GM18507 (cell line): ENCODE results near the gene HNRNPH1.

ENCODE experiments used
- DNase-seq: peaks from one replicate; pipeline ENCODE4 v3.0.0; 2011; ENCODE audit warnings: low read depth; ENCODE audit not compliant: insufficient read length; ENCODE audit errors: extremely low spot score
- FAIRE-seq: peaks from 2 replicates; lab custom pipeline; 2011; peaks lifted over from hg19 to GRCh38; lab: Jason Lieb, UNC

The HNRNPH1 gene

DNA sequence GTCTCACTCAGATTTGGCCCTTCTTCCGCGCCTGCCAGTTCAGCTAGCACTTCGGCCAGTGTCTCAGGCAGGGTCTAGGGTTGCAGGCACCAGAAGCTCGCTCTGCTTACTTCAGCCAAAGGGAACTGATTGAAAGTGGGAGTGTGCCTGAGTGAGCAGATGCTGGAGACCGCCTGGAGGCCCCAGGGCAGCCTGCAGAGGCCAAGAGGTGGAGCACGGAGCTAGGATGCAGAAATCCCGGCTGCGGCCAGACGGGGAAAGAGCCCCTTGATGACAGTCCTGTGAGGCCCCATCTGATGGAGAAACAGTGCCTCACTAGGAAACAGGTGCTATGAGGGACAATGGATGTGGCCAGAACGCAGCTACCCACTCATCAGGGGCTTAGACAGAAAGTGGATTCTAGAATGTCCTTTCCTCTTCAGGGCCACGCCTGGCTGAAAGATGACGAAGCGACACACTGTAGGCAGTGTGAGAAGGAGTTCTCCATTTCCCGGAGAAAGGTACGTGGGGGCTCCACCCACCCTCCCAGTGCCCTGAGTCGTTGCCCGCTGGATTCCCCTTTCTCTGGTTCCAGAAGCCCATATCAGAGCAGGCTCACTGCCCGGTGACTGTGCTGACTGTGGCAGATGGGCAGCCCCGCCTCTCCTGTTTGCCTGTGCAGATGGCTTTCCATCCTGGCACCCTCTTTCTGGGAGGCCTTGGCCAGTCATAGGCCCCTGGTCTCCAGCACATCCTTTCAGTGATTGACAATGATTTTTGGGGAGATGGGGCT lies 16.1 kb downstream of the HNRNPH1 start:
- DNase-seq, result no peak
- FAIRE-seq, result no peak

GRCh38 chr5:179606910-179607159 lies 16.6 kb downstream of the HNRNPH1 start:
- DNase-seq (no peak), FAIRE-seq (no peak)

DNA sequence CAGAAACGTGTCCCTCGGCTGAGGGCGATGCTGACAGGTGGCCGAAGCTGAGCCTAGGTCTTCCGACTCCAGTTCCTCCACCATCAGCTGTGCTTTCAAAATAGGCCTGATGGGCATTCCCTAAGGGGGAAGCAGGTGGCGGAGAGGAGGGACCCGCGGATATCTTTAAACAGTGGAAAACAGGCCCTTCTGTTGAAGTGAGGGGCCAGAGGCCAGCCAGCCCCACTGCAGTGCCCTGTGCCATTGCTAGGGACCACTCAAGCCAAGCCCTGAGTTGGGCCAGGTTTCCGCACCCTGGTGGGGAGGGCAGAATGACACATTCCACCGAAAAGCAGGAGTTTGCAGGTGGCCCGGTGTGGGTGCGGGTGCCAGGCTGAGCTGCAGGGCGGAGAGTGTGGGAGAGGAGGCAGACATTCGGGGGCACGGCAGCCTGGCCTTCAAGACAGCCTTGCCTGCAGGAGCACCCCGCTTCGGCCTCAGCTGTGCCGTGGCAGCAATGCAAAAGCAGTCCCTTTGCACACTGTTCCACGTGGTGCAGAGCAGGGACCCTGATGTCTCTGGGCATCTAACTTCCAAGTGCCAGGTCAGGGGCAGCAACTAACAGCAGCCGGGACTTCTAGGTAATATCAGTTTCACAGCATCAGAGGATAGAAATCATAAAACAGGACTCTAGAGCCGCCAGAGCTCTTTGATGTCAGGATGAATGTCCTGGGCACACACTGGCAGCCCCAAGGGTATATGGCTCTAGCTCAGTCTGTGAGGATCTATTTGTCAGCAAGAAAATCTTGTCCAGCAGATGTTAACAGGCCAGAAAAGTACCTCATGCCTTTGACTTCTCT lies 17.2 kb downstream of the HNRNPH1 start:
- no peak for DNase-seq
- FAIRE-seq, result no peak

- no peak for DNase-seq
- no peak for FAIRE-seq
These were observed 18.2 kb downstream of the HNRNPH1 start for GRCh38 chr5:179605026-179605833.

DNA sequence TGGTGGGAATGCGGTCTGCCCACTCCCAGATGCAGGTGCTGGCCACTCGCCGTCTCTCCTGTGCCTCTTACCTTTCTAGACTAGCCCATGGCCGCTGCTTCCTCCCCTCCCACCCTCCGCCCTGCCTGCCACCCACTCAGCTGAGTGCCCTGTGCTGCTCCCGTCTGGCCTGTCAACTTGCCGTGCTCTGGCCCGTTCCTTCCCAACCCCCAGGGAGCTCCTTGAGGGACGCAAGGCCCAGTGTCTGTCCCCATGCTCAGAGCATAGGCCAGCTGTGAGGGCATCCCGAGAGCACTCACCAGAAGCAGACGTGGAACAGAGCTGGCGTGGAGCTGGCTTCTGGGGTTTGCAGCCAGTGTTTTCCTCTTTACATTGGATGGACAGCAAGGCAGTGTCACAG lies 20.2 kb downstream of the HNRNPH1 start:
- FAIRE-seq (no peak), DNase-seq (no peak)

DNA sequence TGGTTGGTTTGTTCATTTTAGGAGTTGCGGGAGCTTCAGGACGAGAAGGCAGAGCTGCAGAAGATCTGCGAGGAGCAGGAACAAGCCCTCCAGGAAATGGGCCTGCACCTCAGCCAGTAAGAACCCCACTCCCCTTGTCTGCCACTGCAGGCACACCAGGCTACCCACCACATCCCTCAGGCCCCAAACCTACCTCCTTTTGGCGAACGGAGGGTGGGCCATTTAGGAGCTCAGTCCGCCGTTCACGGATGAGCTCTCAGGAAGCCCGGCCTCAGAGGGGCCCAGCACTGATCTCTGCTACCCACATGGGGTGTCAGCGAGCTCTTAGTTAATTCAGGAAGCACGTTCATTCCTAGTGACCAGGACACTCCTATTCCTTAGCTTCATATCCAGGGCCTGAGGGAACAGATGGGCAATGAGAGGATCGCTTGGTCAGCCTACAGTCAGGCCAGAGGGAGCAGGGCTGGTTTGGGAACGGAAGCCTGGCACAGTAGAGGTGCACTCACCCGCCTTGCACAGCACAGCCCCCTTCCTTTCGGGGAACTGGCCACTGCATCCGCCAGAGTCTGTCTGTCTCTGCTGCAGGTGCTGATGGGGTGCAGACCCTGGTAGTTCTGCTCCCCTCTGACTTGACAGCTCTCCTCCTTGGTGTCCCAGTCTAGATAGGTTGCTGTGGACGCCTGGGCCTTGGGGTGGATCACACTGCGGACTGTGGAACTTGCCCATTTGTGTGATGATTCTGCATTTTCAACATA lies 21.4 kb downstream of the HNRNPH1 start:
- DNase-seq, result no peak
- FAIRE-seq, result no peak

DNA sequence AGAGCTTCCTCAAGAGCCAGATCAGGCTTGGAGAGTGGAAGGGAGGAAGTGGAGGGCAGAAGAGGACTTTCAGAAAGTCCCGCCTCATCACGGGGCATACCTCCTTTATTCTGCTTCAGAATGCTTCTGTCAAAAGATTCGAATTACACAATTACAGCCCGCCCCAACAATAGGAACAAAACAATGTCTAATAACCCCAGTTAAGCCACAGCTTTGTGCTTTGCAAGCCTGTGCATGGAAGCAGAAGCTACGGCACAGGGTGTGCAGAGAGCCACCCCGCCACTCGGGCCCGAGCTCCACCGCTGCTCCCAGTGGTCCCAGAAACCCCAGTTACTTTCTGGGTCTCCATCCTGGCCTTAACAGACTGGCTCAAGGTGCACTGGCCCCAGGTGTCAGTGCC lies 23.5 kb downstream of the HNRNPH1 start:
- FAIRE-seq, result no peak
- DNase-seq, result no peak

DNA sequence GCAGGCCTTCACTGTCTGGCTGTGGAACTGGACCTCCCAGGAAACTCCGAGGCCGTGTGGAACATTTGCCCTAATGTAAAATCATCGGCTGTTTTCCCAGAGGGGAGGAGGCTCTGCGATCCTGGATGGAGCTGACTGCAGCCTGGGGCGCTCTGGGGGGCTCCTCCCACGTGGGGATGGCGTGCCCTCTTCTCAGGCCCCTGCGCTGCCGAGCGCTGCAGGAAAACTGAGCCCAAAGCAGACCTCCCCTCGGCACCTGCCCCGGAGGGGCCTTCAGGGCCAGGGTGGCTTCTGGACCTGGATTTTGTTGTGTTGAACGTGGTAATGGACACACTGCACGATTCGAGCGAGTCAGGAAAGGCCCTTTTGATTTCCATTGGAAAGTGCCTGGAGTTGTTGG lies 23.9 kb downstream of the HNRNPH1 start:
- no peak for DNase-seq

GRCh38 chr5:179599100-179599499 lies 24.4 kb downstream of the HNRNPH1 start:
- FAIRE-seq (no peak), DNase-seq (no peak)

More for the DNA sequence above, 23.9 kb downstream of the HNRNPH1 start:
- no peak for FAIRE-seq

DNA sequence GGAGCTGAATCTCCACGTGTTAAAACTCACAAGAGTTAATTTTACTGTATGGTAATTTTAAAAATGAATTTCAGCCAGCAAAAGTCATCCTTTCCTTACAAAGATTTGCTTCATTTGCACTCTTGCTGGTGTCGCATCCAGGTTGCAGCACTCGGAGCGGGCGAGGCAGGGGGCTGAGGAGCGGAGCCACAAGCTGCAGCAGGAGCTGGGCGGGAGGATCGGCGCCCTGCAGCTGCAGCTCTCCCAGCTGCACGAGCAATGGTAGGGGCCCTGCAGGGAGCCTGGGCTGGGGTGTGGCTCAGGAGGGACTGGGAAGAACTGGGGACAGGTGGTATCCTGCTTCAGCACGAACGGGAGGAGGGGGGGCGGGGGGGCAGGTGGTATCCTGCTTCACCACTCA lies 27.1 kb downstream of the HNRNPH1 start:
- DNase-seq, result no peak
- no peak for FAIRE-seq

DNA sequence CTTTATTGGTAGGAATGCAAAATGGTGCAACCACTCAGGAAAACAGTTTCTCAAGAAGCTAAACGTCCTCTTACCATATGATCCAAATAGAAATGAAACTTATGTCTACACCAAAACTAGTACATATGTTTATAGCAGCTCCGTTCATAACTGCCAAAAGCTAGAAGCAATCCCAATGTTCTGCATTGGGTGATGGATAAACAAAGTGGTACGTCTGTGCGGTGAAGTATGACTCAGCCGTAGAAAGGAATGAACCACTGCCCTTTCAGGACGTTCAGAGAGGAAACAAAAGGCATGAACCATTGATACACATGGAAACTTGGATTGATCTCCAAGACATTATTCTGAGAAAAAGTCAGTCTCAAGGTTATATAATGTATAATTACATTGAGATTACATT lies 27.6 kb downstream of the HNRNPH1 start:
- no peak for FAIRE-seq

GRCh38 chr5:179588166-179588565 lies 35.3 kb downstream of the HNRNPH1 start:
- no peak for FAIRE-seq

More for the DNA sequence above, 27.6 kb downstream of the HNRNPH1 start:
- no peak for DNase-seq

GRCh38 chr5:179585941-179586401 lies 37.5 kb downstream of the HNRNPH1 start:
- DNase-seq (no peak), FAIRE-seq (no peak)

More at GRCh38 chr5:179588166-179588565, 35.3 kb downstream of the HNRNPH1 start:
- no peak for DNase-seq

GRCh38 chr5:179577286-179577960 lies 46.0 kb downstream of the HNRNPH1 start:
- DNase-seq (no peak), FAIRE-seq (no peak)

DNA sequence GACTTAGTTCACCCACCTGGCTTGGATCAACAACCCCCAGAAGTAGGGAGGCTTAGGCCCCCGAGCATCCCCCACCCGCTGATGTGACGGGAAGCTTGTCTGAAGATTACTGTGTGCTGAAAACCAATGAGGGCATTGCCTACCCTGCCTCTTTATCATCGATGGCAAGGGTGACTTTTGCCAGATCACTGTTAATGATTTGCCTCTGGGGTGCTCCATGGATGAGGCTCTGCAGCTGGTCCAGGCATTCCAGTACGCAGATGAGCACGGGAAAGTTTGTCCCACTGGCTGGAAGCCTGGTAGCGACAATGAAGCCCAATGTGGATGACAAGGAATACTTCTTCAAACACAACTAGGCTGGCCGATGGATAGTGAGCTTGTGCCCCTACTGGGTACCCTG lies 51.1 kb downstream of the HNRNPH1 start:
- DNase-seq (no peak), FAIRE-seq (no peak)

DNA sequence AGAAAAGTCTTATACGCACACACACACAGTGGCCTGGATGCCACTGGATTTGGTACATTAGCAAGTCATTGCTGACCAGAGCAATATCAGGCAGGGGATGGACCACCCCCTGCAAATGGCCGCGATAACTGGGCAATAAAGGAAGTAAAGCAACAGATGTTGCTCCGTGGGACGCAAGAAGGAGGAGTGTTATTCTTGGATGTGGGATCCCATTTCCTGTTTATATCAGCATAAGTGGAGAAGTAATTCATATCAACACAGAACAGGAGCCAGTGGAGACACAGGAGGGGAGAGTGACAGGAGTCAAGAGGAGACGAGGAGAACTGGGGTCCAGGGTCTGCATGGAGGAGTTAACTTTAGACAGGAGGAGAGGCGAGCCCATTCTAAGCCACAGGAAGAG lies 54.8 kb downstream of the HNRNPH1 start:
- FAIRE-seq, result no peak
- no peak for DNase-seq

GRCh38 chr5:179564526-179564925 lies 58.9 kb downstream of the HNRNPH1 start:
- FAIRE-seq (no peak), DNase-seq (no peak)
